ENCODE data around the gene SURF4. TPM values are rescaled to one million over a fixed set of nuclear protein-coding genes. Genes with fewer than 3 reads are reported as not detected.

The SURF4 gene
- total RNA-seq, 1 experiment from 2014 or later, result 134 TPM

- ATAC-seq (no peak), DNase-seq (ENCODE audit: low read depth, low spot score) (no peak)
- Histone ChIP-seq H3K9ac (ENCODE audit: low read length) (no peak overlapping the region), H3K4me3 (replicated peaks in 1 of 2; ENCODE audit: low read depth in 1 of 2, low read length in 2 of 2) (no peak overlapping the region), H3K36me3 (ENCODE audit: control insufficient read depth in 1 of 2, insufficient read depth in 2 of 2, low read length in 2 of 2) (peaks cover 34 to 42% of the 10 kb centered on the region in 2 experiments; a peak in 3 of 4 replicates), H3K4me1 (ENCODE audit: control insufficient read depth in 1 of 2, insufficient read depth in 2 of 2, low read length in 2 of 2) (peaks cover 12 to 32% of the 10 kb centered on the region in 2 experiments), H3K4me2 (ENCODE audit: low read length) (no peak overlapping the region), H4K20me1 (ENCODE audit: insufficient read depth) (no peaks in the 10 kb centered on the region; the same call in 1 of the 2 replicates), H3K79me2 (ENCODE audit: insufficient read depth, low read length) (peaks cover 44% of the 10 kb centered on the region), H2AFZ (ENCODE audit: low read depth, low read length, poor library complexity, severe bottlenecking) (no peak overlapping the region), H3K27ac (ENCODE audit: low read depth, low read length) (no peak overlapping the region), H3K9me2 (ENCODE audit: insufficient read depth) (no peaks in the 10 kb centered on the region), H3K9me3 (ENCODE audit: control insufficient read depth in 1 of 2, insufficient read depth in 1 of 2, low read depth in 1 of 2, low read length in 2 of 2) (no peaks in the 10 kb centered on the region), H3K27me3 (ENCODE audit: insufficient read depth, low read length) (no peaks in the 10 kb centered on the region)
- BruUV-seq (replicated peaks), result no TSS peak
- TF ChIP-seq EZH2phosphoT487 (IDR thresholded peaks at IDR 0.05; ENCODE audit: borderline replicate concordance) (no peak), POLR2AphosphoS5 (IDR thresholded peaks at IDR 0.05; ENCODE audit: low read depth, low read length) (no peak), CEBPB (IDR thresholded peaks at IDR 0.05; ENCODE audit: low read depth) (no peak), ZFX (IDR thresholded peaks at IDR 0.05) (no peak), RAD21 (IDR thresholded peaks at IDR 0.05; ENCODE audit: low read depth) (no peak), CBX3 (IDR thresholded peaks at IDR 0.05; ENCODE audit: low read depth) (no peak), SIN3A (IDR thresholded peaks at IDR 0.05; ENCODE audit: low read depth) (no peak), ELF1 (IDR thresholded peaks at IDR 0.05; ENCODE audit: borderline replicate concordance, low read depth) (no peak), FOSL1 (IDR thresholded peaks at IDR 0.05; ENCODE audit: low read depth) (no peak), EGR1 (IDR thresholded peaks at IDR 0.05; ENCODE audit: low read depth) (no peak), JUND (IDR thresholded peaks at IDR 0.05) (no peak), EZH2 (IDR thresholded peaks at IDR 0.05) (no peak), SRF (IDR thresholded peaks at IDR 0.05; ENCODE audit: low read depth) (no peak)
- TF ChIP-seq, protein P1, sequence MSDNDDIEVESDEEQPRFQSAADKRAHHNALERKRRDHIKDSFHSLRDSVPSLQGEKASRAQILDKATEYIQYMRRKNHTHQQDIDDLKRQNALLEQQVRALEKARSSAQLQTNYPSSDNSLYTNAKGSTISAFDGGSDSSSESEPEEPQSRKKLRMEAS (IDR thresholded peaks at IDR 0.05), result no peak
- TF ChIP-seq, protein P2, sequence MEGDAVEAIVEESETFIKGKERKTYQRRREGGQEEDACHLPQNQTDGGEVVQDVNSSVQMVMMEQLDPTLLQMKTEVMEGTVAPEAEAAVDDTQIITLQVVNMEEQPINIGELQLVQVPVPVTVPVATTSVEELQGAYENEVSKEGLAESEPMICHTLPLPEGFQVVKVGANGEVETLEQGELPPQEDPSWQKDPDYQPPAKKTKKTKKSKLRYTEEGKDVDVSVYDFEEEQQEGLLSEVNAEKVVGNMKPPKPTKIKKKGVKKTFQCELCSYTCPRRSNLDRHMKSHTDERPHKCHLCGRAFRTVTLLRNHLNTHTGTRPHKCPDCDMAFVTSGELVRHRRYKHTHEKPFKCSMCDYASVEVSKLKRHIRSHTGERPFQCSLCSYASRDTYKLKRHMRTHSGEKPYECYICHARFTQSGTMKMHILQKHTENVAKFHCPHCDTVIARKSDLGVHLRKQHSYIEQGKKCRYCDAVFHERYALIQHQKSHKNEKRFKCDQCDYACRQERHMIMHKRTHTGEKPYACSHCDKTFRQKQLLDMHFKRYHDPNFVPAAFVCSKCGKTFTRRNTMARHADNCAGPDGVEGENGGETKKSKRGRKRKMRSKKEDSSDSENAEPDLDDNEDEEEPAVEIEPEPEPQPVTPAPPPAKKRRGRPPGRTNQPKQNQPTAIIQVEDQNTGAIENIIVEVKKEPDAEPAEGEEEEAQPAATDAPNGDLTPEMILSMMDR (IDR thresholded peaks at IDR 0.05 in 2 of 3, conservative IDR thresholded peaks at IDR 0.05 in 1 of 3; ENCODE audit: borderline replicate concordance in 1 of 3, insufficient read depth in 1 of 3, low read depth in 2 of 3, low read length in 2 of 3), result no peak
- RAD21 ChIA-PET (ENCODE audit: low non-redundant PET in 1 of 2, low total read pairs in 2 of 2, uncharacterized antibody in 2 of 2, unreplicated experiment in 2 of 2), result no interaction called here
- POLR2A ChIA-PET, result no interaction called here
- intact Hi-C loops (cut with micrococcal nuclease), result no loop called here
- CTCF ChIA-PET, result interaction anchor here (2.1 kb wide), 1 partner anchor 147 kb away, joined by 7 read pairs; no protein-coding TSS in a partner anchor
These were observed 43.5 kb downstream of the SURF4 start for GRCh38 chr9:133332381-133332730.

Data from HCT116 (cell line).